ENCODE data around the gene CNIH4.
"Not testable (repeated sequence)": the region's sequence is repeated elsewhere in the genome, so short reads cannot be mapped to it uniquely, and the experiment has no call there.

The CNIH4 gene

DNA sequence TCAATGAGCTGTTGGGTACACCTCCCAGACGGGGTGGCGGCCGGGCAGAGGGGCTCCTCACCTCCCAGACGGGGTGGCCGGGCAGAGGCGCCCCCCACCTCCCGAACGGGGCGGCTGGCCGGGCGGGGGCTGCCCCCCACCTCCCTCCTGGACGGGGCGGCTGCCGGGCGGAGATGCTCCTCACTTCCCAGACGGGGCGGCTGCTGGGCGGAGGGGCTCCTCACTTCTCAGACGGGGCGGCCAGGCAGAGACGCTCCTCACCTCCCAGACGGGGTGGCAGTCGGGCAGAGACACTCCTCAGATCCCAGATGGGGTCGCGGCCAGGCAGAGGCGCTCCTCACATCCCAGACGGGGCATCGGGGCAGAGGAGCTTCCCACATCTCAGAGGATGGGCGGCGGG lies 7.0 kb upstream of the CNIH4 start:
- not testable (repeated sequence) for FAIRE-seq

DNA sequence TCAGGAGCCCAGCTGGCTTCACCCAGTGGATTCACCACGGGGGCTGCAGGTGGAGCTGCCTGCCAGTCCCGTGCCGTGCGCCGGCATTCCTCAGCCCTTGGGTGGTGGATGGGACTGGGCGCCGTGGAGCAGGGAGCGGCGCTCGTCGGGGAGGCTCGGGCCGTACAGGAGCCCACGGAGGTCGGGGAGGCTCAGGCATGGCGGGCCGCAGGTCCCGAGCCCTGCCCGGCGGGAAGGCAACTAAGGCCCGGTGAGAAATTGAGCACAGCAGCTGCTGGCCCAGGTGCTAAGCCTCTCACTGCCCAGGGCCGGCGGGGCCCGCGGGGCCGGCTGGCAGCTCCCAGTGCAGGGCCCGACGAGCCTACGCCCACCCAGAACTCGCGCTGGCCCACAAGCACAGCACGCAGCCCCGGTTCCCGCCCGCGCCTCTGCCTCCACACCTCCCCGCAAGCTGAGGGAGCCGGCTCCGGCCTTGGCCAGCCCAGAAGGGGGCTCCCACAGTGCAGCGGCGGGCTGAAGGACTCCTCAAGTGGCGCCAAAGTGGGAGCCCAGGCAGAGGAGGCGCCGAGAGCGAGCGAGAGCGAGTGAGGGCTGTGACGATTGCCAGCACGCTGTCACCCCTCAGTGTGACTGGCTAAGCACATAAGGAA lies 4.1 kb upstream of the CNIH4 start:
- not testable (repeated sequence) for FAIRE-seq

DNA sequence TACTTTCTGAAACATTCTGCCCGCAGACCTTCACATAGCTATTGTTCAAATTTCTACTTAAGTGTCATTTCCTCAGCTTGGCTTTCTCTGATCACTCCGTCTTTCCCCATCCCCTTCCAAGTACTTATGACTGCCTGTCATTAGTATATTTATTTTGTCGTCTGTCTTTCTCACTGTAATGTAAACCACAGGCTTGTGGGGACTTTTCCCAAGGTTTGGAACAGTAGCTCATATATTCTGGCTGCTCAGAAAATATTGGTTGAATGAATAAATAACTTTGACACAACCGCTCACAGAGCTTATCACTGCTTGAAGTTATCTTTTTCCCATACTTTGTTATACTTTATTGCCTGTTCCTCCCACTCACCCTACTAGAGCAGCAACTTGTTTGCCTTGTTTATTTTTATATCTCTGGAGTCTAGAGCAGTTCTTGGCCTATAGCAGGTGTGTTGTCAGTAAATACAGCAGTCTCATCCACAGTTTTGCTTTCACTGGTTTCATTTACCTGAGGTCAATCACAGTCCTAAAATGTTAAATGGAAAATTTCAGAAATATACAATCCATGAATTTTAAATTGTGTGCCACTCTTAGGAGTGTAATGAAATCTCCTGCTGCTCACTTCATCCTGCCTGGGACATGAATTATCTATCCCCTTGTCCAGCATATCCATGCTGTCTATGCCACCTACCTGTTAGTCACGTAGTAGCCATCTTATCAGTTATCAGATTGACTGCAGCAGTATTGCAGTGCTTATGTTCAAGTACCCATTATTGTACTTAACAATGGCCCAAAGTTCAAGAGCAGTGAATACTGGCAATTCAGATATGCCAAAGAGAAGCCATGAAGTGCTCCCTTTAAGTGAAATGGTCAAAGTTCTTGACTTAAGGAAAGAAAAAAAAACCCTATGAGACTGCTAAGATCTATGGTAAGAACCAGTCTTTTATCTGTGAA lies 2.4 kb upstream of the CNIH4 start:
- FAIRE-seq, result no peak

DNA sequence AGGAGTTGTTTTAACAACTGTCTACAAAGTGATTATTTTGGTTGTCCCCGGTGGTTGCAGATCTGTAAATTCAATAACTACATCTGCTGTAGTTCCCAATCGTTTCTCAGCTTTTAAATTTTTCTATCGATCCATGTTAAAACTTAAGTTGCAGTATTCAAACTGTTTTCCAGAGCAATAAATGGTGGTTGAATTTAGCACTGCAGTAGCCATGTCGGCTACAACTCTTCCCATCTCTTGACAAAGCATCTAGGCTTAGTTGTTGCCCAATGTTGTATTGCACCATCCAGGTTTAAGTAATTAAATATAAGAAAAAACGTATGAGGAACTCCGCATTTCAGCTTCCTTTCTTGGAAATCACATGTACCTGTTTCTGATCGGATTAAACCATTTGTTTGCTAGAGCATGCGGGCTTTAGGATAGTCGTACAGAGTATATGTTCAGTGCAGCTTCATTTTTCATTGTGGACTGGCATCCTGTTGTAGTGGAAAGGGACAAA lies 996 bp downstream of the CNIH4 start:
- FAIRE-seq, result no peak

DNA sequence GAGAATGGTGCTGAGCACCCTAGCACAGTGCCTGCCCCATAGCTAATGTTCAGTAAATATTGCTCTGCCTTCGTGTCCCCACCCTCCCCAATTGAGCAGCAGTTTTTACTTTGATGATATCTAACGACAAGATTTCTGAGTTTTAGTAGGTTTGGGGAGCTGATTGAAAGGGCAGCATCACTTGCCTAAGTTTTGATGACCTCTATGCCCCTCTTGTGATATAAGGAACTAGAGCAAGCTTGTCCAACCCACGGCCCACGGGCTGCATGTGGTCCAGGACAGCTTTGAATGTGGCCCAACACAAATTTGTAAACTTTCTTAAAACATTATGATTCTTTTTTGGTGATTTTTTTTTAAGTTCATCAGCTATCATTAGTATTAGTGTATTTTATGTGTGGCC lies 1.6 kb downstream of the CNIH4 start:
- FAIRE-seq, result no peak

DNA sequence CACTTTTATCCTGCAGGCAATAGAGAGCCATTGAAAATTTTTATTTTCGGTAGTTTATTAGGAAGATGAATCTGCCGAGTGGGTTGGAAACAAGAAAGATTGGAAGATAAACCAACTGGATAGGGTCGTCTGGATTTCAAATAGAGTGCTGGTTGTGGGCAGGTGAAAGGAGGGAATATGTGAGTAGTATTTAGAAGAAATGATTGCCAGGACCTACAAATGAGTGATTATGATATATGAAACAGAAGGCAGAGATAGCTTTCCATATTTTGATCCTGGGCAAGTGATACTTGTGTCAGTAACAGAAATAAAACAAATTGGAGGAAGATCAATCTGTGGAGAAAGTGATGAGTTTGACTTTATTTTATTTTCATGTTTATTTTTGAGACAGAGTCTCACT lies 2.5 kb downstream of the CNIH4 start:
- no peak for FAIRE-seq

DNA sequence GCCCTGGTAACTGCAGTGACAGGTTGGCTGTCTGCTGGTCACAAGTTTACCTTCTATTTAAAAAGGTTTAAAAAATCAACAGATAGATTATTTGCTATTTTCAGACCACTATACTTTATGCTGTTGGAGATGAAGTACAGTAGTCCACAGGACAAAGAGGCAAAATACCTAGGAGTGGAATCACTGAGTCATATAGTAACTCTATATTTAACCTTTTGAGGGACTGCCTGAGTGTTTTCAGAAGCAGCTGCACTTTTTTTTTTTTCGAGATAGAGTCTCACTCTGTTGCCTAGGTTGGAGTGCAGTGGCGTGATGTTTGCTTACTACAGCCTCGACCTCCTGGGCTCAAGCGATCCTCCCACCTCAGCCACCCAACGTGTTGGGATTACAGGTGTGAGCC lies 11.7 kb downstream of the CNIH4 start:
- FAIRE-seq, result no peak

DNA sequence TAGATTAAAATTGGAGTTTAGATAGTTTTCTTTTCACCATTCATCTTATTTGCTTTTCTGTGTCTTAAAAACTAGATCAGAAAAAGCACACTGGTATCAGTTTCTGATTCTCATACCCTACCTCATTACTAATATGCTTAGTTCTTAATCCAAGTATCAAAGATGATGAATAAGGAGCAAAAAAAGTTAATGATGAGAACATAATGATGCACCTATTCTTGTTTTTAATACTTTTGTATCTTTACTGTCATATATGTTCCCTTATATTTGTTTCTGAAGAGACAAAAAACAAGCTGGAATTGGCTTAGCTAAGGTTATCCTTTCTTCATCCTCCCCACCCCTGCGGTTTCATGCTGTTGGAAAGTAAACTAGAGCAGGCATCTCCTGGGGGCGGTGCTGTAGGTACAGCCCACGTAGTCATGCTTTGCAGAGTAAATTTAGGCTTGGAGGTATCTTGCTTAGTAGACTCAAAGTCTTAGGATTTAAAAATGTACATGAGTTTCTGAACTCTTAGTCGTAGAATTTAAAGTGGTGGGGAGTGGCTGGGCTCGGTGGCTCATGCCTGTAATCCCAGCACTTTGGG lies 16.4 kb downstream of the CNIH4 start:
- no peak for FAIRE-seq

DNA sequence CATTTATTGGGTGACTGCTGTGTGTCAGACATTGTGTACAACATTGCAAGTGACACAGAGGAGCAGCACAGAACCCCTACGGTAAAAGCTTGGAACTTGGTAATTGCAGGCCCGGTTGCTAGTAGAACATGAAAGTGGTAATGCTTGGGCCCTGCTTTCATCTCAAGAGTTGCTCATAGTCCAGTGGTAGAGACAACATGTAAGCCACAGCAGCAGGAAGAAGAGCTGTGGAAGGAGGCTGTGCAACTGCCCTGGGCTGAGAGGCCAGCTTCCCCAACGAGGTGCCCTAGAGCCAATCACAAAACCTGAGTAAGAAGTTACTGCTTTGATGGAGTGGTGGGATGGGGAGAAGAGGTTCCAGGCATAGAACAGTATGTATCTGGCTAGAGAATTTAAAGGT lies 18.4 kb downstream of the CNIH4 start:
- FAIRE-seq, result no peak

DNA sequence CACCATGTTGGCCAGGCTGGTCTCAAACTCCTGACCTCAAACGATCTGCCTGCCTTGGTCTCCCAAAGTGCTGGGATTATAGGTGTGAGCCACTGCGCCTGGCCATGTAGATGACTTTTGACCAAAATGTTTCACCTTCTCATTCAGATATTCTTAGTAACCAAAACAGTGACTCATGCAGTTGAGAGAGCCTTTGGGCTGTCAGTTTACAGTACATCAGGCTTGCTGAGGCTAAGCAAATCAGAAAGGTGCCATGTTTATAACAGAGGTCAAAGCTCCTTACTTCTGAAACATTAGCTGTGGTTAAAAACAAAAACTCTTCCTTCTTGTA lies 21.0 kb downstream of the CNIH4 start:
- FAIRE-seq, result no peak

DNA sequence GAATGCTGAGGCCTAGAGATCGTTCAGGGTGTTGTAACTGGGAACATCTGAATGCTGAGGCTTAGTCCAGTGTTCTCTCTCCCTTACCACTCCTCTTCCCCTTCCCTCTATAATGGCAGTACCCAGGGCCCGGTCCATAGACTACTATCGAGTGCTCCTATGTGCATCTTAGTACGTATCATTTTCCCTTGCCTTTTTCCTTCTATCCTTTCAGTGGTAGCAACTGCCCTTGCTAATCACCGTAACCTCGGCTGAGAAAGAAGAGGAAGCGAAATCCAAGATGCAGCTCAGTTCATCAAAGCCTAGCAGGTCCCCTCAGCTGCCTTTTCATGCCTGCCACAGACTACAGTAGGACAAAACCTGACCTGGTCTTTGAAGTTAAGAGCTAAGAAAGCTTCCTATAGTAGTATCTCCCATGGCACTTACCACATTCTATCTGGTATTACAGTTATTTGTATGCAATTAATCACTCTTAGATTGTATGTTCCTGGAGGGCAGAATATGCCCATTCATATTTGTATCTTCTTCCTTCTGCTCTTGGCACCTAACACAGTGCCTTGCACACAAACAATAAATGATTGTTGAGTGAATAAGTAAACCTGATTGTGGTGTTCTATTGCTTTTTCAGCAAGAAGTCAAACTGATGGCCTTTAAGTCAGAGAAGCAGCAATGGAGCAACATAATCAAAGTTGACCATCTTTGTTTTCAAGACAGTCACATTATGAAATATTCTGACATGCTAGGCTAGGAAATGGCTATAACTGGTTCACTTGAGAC lies 22.4 kb downstream of the CNIH4 start:
- no peak for FAIRE-seq

DNA sequence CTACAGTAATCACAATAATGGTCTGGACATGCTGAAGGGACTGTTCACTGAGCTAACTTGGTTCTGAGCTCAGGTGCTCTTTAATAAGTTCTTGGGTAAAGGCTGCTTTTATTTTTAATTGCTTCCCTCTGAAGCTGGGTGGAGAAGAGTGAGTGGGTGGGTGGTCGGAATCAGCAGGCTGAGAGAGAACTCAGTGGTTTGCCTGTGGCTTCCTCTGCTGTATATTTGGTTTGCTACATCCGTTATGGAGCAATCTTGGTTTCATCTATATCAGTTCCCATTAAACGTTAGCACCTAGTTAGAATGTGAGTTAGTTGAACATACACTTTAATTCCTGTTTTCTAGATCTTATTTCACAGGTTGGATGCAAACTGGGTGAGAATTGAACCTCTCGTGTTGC lies 23.3 kb downstream of the CNIH4 start:
- no peak for FAIRE-seq

DNA sequence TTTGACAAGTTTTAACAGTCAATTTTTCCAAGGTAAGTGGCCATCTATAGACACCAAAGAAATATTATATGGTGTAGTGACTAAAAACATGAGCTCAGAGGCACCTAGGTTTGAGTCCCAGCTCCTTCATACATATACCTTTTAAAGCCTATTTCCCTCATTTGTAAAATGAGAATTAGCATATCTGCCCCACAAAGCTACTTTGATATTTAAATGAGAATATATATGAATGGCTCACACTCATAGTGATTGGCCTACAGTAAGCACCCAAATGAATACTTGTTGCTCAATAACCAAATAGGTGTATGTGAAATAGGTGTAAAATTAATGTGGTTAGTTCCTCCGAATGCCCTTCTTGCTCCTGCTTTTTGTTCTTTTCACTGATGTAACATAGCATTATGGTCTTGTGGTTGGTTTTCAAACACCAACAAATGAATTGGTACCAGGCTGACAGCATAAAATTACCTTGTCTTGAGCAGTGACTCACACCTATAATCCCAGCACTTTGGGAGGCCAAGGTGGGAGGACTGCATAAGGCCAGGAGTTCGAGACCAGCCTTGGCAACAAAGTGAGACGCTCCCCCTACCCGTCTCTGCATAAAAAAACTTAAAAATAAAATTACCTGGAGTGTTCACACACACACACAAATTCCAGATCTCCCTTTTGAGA lies 25.3 kb downstream of the CNIH4 start:
- no peak for FAIRE-seq

DNA sequence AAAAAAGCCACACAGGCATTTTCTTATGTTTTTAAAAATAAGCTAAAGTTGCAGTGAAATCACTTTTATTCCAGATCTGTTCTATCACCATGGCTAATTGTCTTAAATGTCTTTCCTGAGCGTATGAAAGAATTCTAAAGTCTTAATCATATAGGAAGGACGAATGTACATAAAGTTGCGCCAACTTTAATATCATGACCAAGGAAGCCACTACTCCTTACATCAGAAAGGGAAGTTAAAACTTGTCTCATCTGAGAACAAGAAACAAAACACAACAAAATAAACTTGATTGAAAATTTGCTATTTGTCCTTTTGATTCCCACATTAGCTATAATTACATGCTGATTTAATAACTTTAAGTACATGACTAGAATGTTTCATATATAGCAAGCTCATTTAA lies 26.5 kb downstream of the CNIH4 start:
- FAIRE-seq, result peak; percentile 89

DNA sequence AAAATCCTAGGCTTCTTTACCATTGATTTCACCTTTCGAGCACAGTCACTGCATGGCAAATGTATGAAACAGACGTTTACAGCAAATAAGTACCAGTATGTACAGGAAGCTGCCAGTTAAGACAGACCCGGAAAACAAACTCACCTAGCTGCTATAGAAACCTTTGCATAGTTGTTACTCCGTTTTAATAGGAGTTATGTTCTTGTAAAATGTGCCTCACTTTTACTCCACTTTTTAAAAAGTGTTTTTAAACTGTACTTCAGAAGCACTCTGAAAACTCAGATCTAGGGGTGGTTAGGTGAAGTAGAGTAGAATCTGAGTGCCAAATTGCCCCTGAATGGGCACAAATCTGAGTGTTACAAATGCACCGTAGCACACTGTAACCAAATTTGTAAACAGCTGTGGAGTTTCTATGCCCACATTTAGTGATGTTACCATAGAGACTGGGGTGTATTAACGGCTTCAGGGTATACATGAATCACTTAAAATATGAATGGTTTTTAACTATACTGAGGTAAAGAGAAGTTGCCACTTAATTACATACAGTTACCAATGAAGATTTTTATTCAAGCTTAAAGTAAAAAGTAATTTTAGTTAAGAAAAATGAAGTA lies 30.7 kb downstream of the CNIH4 start:
- FAIRE-seq, result peak; percentile 80

DNA sequence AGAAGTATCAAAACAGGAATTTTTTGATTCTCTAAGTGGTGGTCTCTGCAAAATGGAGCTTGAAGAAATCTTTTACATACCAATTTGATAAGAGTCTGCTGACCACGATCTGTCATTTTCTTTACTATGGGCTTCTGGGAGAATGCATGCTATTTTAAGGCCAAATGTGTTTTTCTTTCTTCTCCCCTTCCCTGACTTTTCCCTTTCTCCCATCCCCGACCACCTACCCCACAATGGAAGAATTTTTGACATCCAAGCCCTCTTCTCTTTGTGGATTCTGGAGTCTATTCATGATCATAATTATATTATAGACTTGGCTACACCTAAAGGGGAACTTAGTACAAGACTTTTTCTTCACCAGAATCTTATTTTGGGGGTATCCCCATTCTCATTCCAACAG lies 31.3 kb downstream of the CNIH4 start:
- FAIRE-seq, result no peak

DNA sequence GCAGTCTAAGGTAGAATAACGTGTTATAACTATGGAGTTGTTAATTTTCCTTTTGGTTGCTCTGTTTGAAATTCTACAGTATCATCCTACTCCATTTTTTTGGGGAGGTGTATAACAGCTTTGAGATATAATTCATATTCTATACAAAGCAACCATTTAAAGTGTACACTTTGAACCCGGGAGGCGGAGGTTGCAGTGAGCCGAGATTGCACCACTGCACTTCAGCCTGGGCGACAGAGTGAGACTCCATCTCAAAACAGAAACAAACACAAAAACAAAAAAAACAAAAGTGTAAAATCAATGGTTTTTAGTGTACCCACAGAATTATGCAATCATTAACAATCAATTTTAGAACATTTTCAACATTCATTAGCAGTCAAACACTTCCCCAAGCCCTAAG lies 33.8 kb downstream of the CNIH4 start:
- FAIRE-seq, result no peak

DNA sequence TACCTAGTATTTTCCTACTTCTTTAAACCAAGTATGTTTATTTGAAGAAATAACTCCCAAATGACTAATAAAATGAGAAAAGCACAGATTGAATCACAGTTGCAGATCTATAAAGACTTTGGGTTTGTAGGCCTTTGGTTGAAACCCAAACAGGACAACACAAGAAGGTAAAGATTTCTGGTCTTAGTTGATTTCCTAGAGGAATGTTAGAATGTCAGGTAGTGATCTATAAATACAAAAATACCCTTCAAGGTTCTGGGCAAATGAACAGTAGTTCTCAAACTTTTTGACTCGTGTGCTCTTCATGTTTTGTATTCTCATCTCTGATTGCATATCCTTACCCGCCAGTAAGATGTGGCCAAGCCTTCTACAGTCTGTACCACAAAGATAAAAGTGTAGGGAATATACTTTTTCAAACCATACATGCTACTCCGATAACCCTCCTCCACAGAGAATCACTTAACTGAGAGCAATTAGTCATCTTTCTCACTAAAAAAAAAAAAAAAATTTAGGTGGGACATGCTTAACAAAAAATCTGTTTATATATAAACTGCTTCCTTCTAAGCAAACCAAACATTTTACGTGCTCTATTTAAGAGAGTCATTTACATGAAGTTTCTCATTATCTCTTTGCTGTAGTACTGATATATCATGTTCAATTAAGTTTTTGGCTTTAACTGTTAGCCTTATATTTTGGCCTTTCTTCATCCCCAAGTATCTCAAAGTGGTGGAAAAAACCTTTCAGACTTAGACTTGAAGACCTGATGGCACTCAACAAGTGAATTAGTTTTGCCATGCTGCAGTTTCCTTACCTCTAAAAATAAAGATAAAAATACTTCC lies 36.0 kb downstream of the CNIH4 start:
- no peak for FAIRE-seq

DNA sequence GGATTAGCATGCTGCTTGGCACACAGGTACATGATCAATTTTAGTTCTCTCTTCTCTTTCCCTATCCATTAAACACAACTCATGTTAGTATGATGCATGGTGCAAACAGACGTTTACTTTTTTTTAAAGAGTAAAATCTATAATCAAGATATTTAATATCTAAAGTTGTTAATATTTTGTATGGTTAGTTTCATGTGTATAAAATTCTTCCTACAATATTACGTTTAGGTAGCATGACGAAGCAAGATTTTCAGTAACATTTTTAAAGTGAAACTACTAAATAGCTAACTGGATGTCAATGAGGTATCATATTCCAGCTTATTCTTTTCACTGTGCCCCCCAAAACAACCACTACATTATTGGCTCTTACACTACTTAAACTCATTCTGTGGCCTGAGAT lies 36.6 kb downstream of the CNIH4 start:
- peak; percentile 63 for FAIRE-seq

DNA sequence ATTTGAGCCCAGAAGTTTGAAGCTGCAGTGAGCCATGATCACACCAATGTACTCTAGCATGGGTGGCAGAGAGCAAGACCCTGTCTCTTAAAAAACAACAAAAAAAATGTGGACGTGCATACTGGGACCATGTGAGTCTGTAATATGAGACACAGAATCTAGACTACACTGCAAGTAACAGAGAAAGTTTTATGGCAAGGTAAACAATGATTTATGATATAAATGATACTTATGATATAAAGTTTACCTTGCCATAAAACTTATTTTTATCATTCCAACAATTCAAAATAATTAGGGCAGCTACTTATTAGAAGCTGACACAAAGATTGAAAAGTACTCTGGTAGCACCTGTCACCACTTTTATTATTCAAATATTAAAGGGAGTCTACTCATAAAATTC lies 43.2 kb downstream of the CNIH4 start:
- no peak for FAIRE-seq

DNA sequence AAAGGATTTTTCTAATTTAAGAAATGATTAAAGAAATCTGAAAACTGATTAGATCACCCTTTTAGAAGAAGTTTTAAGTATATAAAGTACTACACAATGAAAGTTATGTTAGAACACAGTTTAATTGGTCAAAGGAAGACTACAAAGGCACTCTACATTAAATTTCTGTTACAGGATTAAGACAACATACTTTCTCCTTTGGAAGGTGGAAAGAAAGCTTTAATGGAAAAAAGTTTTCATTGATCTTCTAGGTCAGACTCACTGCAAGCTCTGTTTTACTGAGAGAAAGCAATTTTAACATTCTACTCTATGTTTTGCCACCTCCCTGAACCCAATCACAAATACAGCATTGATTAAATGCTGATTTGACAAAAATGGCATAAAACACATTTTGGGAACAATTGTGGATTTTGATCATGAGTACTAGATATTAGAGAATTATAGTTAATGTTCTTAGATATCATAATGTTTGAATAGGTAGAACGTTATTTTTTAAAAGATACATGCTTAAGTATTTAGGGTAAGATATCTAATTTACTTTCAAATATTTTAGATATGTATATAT lies 45.9 kb downstream of the CNIH4 start:
- peak; percentile 89 for FAIRE-seq
